Glomerular visceral epithelial cell (primary cell): Measurements from ENCODE around the gene TBC1D30.
A peak's percentile ranks its signal among the peaks of the same experiment; 100 is the strongest.
"Not testable (repeated sequence)": the region's sequence is repeated elsewhere in the genome, so short reads cannot be mapped to it uniquely, and the experiment has no call there.

Experiments used
- DNase-seq: peaks from one replicate; pipeline ENCODE4 v3.0.0-alpha.2; 2016; ENCODE audit errors: extremely low spot score

TBC1D30 gene

GRCh38 chr12:64806593-64807460, 17.6 kb upstream of the TBC1D30 start:
- DNase-seq: no peak

GRCh38 chr12:64808110-64808509, 16.3 kb upstream of the TBC1D30 start:
- no peak for DNase-seq

- no peak for DNase-seq
Measured at GRCh38 chr12:64810831-64811230, 13.6 kb upstream of the TBC1D30 start.

- no peak for DNase-seq
Measured at GRCh38 chr12:64813723-64814122, 10.7 kb upstream of the TBC1D30 start.

GRCh38 chr12:64814432-64814831, 10.0 kb upstream of the TBC1D30 start:
- DNase-seq: no peak

- DNase-seq: no peak
Measured at GRCh38 chr12:64819816-64820402, 4.5 kb upstream of the TBC1D30 start.

- no peak for DNase-seq
Measured at GRCh38 chr12:64820593-64820992, 3.9 kb upstream of the TBC1D30 start.

GRCh38 chr12:64821116-64821630, 3.3 kb upstream of the TBC1D30 start:
- DNase-seq: no peak

GRCh38 chr12:64824130-64824499, 332 bp upstream of the TBC1D30 start:
- no peak for DNase-seq

- DNase-seq: no peak
Measured at GRCh38 chr12:64825143-64826021, 935 bp downstream of the TBC1D30 start.

- peak; percentile 7 for DNase-seq
Measured at GRCh38 chr12:64826234-64826633, 1.8 kb downstream of the TBC1D30 start.

GRCh38 chr12:64828713-64829112, 4.3 kb downstream of the TBC1D30 start:
- DNase-seq: no peak

GRCh38 chr12:64833928-64834327, 9.5 kb downstream of the TBC1D30 start:
- no peak for DNase-seq

- DNase-seq: no peak
Measured at GRCh38 chr12:64835901-64836300, 11.5 kb downstream of the TBC1D30 start.

GRCh38 chr12:64836856-64837255, 12.4 kb downstream of the TBC1D30 start:
- no peak for DNase-seq

- DNase-seq: no peak
Measured at GRCh38 chr12:64837427-64837826, 13.0 kb downstream of the TBC1D30 start.

GRCh38 chr12:64840119-64840518, 15.7 kb downstream of the TBC1D30 start:
- DNase-seq: no peak

- no peak for DNase-seq
Measured at GRCh38 chr12:64840949-64841717, 16.7 kb downstream of the TBC1D30 start.

- not testable (repeated sequence) for DNase-seq
Measured at GRCh38 chr12:64848409-64848808, 24.0 kb downstream of the TBC1D30 start.

GRCh38 chr12:64858882-64859605, 34.6 kb downstream of the TBC1D30 start:
- no peak for DNase-seq
